SHP77 (cell line): ENCODE data around the gene AGR3.

Source experiments
- DNase-seq, 2 experiments: peaks; one replicate each; lab custom pipeline; 2025; lab: John Stamatoyannopoulos, UW

The AGR3 gene

DNA sequence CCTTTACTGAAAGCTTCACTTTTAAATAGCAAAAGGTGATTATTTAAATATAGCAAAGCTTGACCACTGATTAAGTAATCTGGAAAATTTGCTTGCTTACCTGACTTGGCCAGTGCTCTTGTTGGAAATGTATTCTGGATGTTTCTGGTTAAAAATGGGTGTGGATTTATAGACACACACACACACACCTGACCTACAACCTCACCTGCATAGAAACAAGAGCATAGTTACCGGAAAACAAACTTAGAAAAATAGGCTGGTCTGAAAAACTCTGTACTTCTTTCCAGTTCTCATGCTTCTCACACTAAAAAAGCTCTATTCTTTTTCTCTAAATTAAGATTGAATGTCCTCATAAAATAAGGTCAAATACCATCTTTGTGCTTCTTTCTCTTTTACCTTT is at the start of gene AGR3:
Gene AGR3, minus strand, starts transcription at position 140 of the 400 bp plus-strand sequence. CDS start 3,365 bp downstream, outside the sequence.
- no peak for DNase-seq

DNA sequence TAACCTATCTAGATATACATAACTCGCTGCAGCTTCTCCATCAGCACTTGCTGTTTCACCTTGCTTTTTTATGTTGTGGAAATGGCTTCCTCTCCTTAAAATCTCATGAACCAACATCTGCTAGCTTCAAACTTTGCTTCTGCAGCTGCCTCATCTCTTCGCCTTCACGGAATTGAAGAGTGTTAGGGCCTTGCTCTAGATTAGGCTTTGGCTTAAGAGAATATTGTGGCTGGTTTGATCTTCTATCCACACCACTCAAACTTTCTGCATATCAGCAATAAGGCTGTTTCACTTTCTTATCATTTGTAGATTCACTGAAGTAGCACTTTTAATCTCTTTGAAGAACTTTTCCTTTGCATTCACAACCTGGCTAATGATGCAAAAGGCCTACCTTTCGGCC is 49.2 kb upstream of the AGR3 start:
- DNase-seq, result no peak

DNA sequence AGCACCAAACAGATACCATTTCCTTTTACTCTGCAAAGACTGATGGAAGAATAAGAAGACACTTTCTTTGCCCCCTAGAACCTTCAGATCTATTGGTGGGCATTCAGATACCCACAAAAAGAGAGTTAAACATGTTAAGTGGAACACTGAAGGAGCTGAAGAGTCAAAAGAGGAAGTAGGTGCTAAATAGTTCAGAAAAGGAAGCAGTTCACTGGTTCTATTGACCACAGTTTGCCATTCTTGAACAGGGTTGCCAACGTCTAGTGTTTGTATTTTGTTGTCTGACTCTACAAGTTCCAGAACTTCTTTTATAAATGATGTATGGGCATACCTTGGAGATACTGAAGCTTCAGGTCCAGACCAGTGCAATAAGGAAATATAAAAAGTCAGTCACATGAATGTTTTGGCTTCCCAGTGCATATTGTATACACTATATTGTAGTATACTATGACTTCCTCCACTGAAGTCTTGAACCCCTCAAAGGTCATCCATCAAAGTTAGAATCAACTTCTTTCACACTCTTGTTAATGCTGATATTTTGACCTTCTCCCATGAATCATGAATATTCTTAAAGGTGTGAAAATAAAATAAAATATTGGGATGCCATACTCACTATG is 47.5 kb upstream of the AGR3 start:
- no peak for DNase-seq

DNA sequence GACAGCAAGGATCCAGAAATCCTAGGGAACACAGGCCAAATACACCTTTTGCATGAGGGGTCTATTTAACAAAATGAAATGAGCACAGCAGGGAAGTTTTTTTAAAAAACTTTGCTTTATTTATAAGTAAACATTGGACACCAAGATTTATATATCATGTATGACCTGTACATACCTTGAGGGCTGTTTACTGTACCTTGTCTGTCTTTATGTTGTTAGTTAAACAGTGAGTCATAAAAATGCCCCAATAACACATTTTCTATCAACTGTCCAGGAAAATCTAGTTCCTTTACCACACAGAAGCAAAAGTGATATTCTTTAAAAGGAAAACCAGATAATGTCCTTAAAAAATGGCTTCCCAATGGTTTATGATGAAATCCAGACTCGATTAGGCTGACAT is 45.1 kb upstream of the AGR3 start:
- DNase-seq, result no peak

DNA sequence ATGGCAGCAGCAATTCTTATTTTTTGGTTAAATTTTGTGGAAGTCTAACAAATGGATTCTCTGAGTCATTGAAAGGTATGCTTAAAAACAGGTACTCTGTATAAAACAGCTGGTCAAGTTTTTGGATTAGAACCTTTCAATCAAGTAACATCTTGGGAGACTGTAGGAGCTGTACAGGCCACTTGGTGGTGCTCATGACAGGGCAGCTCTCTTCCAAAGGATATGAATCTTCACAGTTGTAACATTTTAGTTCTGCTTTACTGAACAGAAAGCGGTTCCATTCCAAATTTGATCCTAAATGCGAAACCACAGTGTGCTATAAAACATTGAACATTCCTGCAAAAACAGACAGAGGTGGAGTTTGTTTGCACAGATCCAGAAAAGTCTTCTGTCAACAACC is 44.5 kb upstream of the AGR3 start:
- DNase-seq, result no peak

DNA sequence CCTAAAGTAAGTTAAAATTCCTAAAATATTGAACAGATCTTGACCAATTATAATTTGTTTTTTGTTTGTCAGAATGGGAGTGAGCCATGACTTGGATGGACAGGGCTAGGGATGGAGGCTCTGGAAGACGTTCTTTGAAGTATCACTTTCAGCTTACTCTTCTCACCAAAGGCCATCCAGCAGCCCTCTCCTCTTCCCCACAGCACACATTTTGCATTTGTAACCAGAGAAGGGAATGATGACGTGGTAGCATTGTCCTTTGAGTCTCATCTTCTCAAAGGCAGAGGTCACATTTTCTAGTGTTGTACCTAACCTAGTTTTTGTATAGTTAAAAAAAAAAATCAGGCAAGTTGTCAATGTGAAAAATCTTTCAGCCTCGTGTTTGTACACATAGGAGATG is 43.8 kb upstream of the AGR3 start:
- DNase-seq, result no peak

DNA sequence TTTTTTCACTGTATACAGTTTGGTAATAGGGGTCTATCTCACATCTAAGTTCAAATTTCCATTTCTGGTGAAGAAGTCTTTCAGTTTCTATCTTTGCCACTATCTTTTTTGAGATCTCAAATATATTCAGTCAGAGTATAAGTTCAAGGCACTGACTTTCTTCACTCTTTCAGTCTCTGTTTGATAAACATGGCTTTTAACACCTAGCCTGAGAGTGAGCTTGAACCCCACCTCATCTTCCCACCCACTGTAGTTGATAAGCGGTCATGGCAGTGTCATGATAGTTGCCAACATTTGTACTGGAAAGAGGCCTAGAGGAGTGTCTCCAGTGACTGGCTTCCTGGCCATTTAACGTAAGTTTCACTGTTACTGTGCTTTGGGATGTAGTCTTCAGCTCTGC is 41.2 kb upstream of the AGR3 start:
- no peak for DNase-seq

DNA sequence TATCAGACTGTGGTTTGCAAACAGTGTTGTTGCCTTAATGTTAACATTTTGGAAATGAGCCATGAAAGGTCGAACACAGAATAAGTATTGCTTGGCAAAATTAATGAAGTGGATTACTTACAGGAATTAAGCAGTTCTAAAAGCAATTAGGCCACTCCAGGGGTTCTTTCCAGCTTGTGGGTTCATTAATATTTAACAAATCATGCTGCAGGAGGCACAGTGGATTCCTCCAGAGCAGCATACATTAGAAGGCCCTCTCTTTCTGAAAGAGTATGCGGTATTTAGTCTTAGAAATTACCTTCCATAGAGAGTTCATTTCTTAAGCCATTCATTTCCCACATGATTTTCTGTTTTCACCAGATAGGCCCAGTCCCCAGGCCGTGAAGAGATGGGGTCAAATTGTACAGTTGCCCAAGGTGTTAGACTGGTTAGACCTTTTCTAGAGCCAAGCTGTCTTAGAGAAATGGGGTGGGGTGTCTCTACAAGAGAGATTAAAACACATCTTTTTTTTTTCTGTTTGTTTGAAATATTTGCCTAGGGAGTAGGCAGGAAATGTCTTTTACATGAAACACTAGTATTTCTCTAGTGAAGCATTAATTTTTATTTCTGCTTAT is 40.0 kb upstream of the AGR3 start:
- no peak for DNase-seq

DNA sequence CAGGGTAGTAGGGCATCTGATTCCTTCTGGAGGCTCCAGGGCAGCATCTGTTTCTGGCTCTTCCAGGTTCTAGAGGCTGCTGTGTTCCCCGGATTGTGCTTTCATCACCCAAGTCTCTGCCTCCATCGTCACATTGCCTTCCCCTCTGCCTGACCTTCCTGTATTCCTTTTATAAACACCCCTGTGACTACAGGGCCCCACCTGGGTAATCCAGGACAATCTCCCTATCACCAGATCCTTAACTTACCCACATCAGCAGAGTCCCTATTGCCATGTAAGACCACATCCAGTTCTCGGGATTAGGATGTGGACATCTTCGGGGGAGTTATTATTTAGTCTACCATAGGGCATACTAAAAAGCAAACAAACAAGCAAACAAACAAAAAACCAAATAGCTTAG is 39.4 kb upstream of the AGR3 start:
- DNase-seq, result no peak

DNA sequence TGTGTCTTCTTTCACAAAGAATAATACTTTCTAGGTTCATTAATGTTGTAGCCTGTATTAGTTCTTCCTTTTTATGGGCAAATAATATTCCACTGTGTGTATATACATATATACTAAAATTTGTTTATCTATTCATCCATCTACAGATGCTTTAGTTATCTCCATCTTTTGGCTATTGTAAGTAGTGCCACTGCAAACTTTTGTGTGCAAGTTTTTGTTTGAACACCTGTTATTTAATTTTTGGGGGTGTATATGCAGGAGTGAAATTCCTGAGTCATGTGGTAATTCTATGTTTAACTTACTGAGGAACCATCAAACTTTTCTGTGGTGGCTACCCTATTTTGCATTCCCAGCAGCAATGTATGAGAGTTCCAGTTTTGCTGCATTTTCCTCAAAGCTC is 37.7 kb upstream of the AGR3 start:
- DNase-seq, result no peak

DNA sequence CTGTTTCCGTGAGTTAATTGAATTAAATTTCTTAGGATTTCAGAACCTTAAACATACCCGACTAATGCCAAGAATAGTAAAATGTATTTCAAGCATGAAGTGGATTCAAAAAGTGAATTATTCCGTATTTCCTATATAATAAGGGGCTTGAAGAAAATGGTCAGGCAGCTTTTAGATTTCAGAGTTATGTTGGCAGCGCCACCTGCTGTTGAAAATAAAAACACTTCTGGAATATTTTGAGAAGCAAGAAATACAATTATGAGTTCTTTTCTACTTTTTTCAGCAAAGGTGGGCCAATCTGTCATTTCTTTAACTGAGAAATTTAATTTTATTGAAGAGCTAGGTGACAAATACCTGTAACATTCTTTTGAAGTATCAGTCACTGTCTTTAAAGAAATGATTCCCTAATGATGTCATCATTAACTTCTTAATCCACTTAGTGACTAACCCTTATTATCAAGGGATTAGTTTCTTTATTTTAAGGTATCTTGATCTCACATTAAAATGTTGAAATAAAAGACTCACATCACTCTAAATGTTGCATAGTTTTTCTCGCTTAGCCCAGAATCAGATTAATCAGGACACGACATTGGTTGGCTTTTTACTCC is 36.6 kb upstream of the AGR3 start:
- DNase-seq, result peak; percentile 39 to 47

DNA sequence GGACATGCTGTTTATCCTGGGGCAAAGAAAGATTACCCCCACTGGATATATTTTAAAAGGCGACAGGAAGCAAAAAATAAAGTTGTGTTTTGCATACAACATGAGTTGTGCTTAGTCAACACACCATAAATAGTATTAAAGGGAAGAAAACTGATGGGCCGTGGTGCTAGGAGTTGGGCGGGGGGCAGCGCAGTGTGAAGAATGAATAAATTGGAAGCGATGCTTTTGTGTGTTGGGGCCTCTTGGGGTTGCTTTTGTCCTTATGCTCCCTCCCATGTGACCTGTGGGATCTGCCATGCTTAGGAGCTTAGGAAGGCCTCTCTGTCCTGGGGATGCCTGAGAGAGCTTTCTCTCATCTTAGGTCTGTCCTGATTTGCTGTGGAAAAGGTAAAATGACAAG is 35.0 kb upstream of the AGR3 start:
- DNase-seq, result no peak

DNA sequence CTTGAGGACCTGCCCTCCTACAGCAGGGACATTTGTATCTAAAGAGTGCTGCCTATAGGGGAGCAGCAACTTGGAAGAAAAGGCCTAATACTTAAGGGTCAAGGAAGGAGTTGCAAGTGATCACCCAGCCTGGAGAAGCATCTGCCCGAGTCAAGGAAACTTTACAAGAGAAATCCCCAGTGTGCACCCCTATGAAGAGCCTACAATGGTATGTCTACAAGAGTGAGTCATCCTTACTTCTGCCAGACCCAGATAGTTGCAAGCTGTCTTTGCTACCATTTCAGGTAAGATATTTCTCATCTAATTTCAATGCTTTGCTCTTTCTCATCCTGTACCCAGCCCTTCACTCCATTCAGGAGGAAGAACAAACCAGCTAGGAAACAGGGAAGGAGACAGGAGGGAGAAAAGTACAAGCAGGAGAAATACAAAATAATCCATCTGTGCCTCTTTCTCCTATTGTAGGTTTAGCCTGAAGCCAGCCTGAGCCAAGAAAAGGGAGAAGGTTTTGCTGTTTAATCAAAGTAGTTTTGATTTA is 34.4 kb upstream of the AGR3 start:
- DNase-seq, result no peak

DNA sequence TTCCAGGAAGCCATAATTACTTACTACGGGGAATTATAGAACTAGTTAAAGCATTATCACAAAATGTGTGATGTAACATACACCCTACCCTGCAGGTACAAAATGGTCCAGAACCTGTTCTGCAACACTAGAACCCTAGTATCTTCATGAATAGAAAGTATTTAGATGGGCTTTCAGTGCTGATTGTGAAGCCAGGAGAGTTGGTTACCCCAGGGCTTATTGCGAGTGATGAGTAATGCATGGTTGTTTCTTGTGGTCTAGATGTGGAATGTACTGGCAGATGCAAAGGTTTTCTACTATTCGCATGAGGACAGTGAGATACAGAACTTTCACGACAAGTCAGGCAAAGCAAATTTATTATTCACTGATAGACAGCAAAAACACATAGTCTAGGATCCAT is 33.6 kb upstream of the AGR3 start:
- no peak for DNase-seq

DNA sequence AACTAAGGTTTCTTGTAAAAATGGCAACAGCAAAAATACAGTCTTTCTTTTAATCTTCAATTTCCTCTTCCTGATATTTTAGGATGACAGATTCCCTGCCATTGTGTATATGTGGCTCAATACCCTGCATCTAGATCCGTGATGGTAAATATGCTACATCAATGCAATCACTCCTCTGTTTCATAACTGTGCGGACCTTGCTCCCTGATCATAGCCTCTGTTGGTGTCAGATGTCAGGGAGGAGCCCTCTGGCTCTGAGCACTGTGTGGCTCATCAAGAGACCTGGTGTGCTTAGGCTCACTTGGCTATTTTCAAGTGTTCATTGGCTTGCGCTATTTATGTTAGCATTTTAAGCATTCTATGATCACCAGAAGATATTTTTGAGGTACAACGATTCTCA is 33.0 kb upstream of the AGR3 start:
- no peak for DNase-seq

DNA sequence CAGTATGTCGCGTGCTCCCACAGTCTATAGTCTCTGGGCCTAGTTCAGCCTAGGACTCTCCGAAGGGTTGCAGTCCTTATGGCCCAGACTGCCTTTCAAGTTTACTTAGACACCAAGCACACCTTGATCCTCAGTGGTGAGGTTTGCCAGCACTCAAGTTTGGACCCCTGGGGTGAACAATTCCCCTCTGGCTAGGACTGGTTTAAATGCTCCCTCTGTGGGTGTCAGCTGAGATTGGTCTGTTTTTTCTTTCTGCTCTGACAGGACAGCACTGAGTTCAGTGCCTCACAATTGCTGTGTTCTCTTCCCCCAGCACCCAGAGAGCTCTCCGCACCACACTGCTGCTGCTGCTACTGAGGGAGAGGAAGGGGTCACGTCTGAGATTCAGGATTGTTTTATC is 31.9 kb upstream of the AGR3 start:
- DNase-seq, result no peak

DNA sequence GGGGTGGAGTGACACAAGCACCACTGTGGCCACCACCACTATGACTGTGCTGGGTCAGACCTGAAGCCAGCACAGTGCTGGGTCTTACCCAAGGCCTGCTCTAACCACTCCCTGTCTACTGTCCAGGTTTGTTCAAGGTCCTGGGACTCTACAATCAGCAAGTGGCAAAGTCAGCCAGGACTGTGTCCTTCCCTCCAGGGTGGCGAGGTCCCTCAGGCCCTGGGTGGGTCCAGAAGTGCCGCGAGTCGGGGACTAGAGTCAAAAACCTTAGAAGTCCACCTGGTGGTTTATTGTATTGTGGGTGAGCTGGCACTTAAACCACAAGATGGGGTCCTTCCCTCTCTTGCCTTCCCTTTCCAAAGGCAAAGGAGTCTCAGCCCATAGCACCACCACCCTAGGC is 30.8 kb upstream of the AGR3 start:
- no peak for DNase-seq

DNA sequence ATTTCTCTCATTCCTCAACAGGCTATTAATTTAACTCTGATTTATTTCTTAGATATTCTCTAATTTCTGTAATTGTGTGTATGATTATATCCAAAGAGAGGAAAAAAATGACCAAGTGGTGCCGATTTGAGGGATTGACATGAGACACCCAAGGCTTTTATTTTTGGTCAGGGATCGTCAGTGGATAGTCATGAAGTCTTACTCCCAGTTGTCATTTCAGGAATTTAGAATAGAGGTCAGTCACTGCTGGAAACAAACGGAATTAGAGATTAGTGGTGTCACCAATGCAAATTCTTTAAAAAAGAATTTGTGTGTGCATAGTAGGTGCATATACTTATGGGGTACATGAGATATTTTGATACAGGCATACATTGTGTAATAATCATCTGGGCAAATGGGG is 26.8 kb upstream of the AGR3 start:
- DNase-seq, result no peak

DNA sequence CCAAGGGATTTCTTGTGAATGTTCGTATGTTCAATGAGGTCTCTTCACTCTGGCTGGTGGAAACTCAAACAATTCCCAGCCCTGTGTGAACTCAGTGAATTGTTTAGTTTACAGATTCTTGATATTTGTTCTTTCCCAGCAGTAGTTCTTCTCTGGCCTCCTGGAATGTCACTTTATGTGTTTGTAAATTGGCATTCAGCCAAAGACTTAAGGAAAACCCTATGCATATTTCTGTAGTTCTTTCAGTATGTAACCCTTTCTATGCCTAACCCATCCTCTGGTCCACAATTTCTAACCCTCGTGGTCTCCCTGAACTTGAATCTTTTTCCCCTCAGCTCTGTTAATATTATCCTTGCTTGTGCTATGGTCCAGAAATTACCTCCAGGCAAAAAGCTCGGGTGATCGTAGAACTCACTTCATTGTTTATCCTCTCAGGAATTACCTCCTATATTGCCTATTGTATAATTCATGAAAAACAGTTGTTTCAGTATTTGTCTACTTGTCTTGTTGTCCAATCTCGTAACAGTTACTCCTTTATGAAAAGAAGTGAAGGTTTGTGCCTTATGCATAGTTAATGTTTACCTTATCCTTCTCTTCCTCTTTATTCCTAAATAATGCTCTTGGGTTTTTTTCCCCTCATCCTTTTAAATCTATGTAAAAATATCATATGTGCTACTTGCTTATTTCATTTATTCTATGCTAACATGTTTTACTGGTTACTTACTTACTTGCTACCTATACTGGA is 23.7 kb upstream of the AGR3 start:
- DNase-seq, result no peak

DNA sequence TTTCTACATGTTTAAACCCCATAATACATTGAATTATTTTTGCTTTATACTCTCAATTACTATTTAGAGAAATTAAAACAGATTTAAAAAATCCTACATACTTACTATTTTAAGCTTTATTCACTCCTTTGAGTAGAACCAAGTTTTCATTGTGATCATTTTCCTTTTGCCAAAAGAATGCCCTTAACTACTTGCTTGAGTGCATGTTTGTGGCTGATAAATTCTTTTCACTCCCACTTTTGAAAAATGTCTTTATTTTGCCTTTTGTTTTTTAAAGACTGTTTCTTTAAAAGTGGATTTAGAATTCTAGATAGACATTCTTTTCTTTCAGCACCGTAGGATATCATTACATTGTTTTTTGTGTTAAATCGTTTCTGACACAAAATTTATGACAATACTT is 22.3 kb upstream of the AGR3 start:
- DNase-seq, result no peak

DNA sequence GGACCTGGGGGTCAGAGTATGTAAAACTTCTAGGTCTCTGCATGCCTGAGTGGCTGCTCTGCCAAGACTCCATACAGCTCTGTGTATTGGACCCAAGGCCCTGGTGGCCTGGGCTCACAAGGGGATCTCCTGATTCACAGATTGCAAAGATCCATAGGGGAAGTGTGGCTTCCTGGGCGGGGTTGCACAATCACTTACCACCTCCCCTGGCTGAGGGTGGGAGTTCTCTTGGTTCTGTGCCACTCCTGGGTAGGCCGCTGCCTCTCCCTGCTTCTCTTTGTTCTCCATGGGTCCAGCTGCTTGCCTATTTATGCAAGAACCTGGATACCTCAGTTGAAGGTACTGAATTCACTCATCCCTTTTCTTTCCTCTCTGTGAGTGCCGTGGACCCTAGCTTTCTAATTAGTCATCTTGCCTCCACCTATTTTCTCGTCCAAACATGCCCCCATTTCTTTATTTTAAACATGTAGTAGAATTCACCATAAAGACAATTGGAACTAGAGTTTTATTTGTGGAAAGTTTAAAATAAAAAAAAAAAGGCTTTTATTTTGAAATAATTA is 18.5 kb upstream of the AGR3 start:
- no peak for DNase-seq

DNA sequence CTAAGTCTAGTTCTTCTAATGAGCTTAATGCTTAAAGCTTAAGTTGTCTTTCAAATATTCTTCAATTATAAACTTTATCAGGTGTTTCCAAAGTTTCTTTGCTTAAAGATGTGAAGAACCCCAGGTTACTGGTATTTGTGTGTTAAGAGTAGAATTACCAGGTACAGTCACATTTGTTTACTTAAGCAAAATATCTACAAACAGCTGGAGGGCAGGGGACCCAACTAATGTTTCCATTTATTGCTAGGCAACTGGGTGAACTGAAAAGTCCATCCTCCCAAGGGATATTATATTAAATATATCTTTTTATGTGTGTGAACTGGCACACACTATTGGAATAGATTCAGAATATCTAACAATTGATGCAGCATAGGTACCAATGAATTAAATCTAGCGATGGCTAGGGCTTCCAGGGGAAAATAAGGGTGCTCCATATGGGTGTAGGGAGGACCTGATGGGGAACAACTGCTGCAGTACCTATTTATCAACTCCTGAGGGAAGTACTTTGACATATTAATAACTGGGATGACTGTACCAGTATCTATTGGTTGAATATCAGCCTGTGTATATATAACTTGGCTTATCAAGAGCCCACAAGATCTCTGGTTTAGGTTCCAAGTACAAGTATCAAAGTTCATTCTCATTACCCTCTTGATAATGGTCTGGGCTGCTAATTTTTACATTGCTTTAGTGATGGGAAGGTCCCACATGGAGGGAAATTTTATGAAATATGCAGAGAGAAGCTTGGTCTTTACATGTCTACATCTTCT is 10.3 kb upstream of the AGR3 start:
- DNase-seq, result no peak
